GM18505 (cell line): ENCODE results near the gene SLFN12L.
"Not testable (repeated sequence)": the region's sequence is repeated elsewhere in the genome, so short reads cannot be mapped to it uniquely, and the experiment has no call there.

ENCODE experiments used
- ATAC-seq: cut with Tn5 transposase; IDR thresholded peaks from one replicate; pipeline ENCODE4 v1.9.1; 2021; ENCODE audit not compliant: unreplicated experiment
- POLR2A ChIP-seq: IDR thresholded peaks from 4 replicates; pipeline ENCODE4 v1.6.1; 2011; ENCODE audit warnings: borderline replicate concordance; ENCODE audit not compliant: insufficient read depth, insufficient read length; ENCODE audit errors: extremely low read depth

SLFN12L gene

DNA sequence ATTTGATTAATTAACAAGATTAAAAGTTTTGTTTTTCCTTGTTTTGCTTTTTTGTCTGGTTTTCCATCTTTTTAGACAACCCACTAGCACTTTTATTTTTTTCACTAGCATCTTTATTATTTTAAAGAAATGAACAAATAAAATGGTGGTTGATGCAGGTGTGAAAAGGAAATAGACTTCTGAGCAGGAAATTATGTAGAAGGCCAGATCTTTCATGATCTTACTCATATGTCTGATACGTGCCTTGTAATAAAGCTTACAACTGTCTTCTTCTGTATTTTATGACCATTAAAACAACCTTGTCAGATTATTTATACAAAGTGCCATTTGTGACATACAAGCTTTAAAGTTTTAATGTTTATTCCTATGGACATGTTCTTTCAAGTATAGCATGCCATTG lies 6.3 kb downstream of the SLFN12L start:
- ATAC-seq = no peak
- TF ChIP-seq POLR2A = no peak

GRCh38 chr17:35529866-35530265 lies 7.6 kb downstream of the SLFN12L start:
- ATAC-seq = no peak
- TF ChIP-seq POLR2A = no peak

- not testable (repeated sequence) for ATAC-seq
These were observed 8.2 kb downstream of the SLFN12L start for GRCh38 chr17:35529326-35529725.

DNA sequence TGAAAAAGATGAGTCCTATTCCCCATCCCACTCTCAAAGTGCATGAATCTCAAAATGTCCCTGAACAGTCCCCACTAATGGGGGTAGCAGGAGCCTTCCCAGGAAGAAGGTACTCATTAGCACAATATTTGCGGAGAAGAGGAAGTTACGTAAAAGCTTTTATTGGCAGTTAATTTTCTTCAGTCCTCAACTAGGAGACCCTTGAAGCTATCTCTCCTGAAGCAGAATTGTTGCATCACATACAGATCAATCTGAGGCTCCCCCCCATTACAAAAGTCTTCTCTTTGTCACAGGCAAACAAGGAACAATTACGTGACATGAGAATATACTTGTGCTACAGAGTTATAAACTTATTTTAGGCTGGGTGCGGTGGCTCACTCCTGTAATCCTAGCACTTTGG lies 14.2 kb downstream of the SLFN12L start:
- no peak for ATAC-seq
- TF ChIP-seq POLR2A = no peak

- not testable (repeated sequence) for ATAC-seq
These were observed 15.7 kb downstream of the SLFN12L start for GRCh38 chr17:35521654-35522256.

DNA sequence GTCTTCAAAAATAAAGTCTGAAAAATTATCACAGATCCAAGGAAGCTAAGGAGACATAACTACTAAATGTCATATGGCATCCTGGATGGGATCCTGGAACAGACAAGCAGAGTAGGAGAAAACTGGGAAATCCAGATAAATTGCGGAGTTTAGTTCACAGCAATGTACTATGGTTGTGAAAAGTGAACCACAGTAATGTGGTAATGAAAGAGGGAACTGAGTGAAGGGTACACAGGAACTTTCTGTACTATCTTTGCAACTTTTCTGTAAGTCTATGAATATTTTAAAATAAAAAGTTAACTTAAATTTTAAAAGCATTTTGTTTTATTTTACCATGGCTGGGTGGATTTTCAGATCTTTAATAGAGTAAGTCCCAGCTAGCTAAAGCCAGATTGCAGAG lies 16.3 kb downstream of the SLFN12L start:
- no peak for TF ChIP-seq POLR2A

DNA sequence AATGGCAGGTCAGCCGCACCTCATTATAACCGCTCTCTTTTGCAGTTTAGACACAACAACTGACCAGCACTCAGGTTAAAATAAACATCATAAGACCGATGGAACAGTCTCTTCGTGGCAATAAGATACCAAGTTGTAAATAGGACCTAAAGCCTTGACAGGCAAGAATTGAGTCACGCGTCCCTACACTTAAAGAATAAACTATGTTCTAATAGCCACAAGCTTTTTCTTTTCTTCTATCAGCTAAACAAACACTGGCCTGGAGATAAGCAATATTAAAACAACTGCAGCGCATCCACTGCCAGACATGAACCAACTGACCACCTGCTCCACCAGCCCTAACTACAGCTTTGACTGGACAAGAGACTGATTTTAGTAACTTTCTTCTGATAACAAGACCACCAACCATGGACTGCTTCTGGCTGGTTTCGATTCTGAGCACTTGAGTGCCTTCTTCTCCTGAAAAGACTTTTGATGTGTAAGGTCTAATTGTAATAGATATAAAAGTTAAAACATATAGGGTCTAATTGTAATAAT lies 17.5 kb downstream of the SLFN12L start:
- ATAC-seq = no peak

More for the DNA sequence above, 16.3 kb downstream of the SLFN12L start:
- no peak for ATAC-seq

DNA sequence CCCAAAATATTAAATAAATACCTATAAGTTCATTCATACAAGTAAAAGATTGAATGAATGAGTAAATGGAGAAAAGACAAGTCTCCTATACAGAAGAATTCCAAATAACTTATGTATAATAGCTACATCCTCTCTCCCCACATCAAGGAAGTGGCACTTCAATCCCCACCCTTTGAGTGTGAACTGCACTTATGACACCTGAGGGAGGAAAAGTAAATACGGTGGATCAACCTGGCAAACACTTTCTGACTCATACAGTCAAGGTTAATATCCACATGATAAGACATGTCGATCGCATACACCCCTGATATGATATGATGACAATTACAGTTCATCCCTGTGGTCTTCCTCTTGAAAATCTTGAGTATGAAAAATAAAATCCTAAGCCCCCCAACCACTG lies 18.0 kb downstream of the SLFN12L start:
- no peak for TF ChIP-seq POLR2A
- no peak for ATAC-seq

More for the DNA sequence above, 17.5 kb downstream of the SLFN12L start:
- no peak for TF ChIP-seq POLR2A

- ATAC-seq = not testable (repeated sequence)
These were observed 19.0 kb downstream of the SLFN12L start for GRCh38 chr17:35518431-35518830.

GRCh38 chr17:35515027-35515426 lies 22.5 kb downstream of the SLFN12L start:
- no peak for TF ChIP-seq POLR2A
- no peak for ATAC-seq

DNA sequence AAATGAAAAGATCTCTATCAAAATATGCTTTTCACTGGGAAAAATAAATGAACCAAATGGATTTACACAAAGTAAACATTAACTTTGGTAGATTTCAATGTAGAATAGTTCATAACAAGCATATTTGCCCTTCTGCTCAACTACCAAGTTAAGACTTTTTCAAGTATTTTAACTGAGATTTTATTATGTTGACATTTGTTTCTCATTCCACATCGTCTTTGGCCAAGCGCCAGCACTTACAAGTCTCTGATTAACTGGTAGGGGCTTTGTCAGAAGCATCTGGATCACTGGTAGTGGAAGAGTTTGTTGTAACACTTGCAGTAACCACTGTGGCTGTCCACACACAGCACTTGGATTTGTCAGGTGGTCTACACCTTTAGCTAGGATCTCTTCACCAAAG lies 22.9 kb downstream of the SLFN12L start:
- ATAC-seq = no peak
- no peak for TF ChIP-seq POLR2A

DNA sequence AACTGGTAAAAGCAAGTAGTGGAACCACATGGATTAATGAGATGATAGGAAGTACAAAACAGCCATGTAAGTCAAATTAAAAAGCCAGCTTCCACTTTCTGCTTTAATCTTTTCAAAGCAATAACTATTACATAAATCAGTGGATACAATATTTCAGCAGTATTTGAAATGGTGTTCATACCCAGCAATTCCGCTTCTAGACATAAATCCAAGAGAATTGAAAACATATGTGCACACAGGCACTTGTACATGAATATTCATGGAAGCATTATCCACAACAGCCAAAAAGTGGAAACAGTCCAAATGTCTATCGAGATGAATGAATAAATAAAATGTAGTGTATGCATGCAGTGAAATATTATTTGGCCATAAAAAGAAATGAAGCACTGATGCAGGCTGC lies 27.4 kb downstream of the SLFN12L start:
- no peak for ATAC-seq
- TF ChIP-seq POLR2A = no peak

DNA sequence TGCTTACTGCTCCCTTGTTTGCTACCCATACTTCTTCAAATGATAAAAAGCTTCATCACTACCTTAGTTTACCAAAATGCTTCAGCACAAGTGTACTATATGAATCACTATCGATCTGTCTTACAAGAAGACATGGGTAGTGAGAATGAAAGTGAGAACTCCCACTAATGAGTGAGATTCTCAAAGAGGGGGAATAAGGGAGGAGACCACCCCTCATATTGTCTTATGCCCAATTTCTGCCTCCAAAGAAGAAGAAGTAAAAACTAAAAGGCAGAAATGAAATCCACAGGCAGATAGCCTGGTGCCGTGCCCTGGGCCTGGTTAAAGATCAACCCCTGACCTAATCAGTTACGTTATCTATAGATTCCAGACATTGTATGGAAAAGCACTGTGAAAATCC lies 29.8 kb downstream of the SLFN12L start:
- ATAC-seq = not testable (repeated sequence)

DNA sequence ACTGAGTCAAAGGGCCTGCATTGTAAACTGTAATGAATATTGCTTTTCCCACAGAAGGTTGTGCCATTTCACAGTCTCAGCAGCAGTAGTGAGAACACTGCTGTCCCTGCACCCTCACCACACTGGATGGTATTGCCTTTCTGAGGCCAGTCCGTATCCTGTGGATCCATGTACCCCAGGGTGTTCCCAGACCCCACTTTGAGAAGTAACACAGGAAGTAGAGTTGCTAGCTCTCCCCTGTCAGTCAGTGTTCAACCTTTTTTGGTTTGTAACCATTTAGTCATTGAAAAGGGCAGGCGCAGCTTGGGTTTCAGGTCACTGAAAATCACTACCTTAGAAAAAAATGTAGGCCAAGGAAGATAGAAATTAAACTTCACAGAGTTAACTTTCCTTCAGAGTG lies 37.9 kb downstream of the SLFN12L start:
- TF ChIP-seq POLR2A = no peak
- no peak for ATAC-seq

DNA sequence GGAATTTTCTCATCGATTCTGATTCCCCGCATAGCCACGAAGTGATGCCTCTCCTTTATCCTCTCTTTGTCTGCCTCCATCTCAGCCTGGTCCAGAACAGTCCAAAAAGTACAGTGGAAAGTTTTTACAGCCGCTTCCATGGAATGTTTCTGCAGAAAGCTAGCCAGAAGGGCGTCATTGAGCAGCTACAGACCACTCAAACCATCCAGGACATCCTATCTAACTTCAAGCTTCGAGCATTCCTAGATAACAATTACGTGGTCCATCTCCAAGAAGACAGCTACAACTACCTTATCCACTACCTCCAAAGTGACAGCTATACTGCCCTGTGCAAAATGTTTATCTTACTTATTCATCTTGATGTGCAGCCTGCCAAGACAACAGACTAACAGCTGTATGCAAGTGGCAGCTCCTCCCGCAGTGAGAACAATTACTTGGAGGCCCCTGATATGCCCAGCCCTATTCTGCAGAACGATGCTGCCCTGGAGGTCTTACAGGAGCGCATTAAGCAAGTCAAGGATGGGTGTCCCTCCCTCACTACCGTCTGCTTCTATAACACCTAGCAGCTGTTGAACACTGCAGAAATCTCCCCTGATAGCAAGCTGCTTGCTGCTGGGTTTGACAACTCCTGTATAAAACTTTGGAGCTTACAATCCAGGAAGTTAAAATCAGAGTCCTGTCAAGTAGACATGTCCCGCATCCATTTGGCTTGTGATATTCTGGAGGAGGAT lies 38.9 kb downstream of the SLFN12L start:
- no peak for TF ChIP-seq POLR2A
- ATAC-seq = no peak
